ENCODE results near the gene CST3.
A peak's percentile ranks its signal among the peaks of the same experiment; 100 is the strongest.
"Not testable (repeated sequence)": the region's sequence is repeated elsewhere in the genome, so short reads cannot be mapped to it uniquely, and the experiment has no call there.

Gene CST3

DNA sequence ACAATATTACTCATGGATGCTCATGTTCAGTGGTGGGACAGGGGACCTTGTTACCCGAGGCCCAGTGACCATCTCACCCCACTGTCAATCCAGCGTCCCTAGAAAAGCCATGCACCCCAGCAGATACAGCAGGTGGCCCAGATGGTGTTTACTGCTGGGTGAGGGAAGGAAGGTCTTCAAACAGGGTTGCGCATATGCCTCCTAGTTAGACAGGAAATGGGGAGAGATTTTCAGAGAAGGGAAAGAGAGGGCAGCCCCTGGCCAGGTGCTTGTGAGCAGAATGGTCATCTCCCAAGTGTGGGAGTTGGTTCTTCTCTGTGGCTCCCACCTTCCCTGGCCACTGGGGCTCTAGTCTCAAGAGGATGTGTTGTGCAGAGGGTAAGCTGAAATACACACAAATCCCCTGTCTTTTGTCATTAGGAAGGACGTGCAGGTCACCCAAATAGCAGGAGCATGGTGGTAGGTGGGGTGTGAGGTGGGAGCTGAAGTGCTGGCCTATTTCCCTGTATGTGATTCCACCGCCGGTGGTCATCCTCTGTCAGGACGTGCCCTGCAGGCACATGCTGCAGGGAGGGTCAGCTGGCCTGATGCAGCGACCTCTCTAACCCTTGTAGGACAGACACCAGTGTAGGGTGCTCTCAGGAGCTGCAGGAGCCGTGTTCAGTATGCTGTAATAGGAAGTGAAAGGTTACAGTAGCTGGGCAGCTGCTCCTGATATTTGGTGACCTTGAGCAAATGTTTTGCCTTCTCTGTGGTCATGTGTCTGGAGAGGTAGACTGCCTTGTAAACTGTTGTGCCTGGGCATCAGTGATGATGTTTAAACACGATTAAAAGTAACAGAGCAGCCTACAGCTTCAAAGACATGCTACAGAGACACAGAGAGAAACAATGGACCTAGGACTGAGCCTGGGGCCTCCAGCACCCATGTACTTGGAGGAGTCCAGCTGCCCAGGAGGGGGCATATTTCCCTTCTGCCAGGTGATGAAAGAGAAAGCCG lies 3.2 kb upstream of the CST3 start:
- DNase-seq = no peak

DNA sequence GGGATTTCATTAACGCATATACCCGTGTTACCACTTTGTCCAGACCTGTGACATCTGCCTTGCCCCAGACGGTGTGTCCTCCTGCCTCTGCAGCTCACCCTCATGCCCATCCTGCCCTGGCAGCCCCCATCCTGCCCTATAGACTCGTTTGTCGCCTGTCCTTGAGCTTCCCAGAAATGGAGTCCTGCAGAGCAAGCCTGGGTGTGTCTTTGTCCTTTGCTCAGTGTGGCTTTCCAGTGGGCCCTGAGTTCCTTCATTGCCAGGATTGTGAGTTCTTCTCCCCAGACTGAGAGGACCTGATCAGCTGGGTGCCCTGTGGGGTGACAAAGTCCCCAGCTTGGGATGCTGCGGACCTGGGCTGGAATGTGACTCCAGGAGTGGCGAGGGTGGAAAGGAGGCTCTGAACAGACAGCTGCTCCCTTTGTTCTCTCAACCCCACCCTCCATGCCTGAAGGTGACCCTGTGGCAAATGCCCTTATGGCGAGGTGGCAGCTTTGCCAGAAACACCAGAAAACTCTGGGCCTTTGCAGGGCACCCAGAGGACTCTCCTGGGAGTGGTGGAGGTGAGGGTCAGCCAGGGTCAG lies 2.4 kb upstream of the CST3 start:
- DNase-seq = no peak

DNA sequence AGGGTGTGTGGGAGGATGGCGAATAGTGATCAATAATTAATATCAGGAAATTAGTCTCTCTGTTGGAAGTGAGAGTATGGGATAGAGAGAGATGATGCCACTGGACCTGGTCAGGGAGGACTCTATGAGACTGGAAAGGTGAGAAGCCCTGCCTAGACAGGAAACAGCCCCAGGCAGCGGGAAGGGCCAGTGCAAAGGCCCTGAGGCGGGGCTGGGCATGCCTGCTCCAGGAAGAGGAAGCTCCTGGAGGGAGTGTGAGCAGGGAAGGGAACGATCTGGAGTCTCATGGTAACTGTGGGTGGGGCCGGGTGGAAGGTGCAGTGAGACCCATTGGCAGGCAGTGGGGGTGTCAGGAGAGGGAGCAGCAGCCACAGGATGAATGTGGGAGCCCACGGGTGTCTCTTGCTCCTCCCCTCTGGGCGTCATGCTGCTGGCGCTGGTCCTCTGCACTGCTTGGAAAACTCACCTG lies 1.8 kb upstream of the CST3 start:
- no peak for DNase-seq

DNA sequence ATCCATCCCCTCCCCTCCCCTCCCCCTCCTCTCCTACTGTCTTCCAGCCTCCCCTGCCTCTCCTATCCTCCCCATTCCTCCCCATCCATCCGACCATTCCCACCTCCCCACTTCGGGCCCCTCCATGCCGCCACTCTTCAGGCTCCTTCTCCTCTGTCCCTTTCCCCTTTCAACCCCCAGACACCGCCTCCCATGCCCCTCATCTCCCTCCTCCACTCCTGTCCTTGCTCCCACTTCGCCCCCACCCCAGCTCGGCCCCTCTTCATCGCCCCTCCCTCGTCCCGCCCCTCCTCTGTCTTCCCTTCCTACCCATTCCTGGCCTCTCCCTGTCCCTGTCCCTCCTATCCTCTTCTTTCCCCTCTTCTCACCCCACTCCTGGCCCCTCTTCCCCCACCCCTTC lies 554 bp upstream of the CST3 start:
- no peak for DNase-seq

DNA sequence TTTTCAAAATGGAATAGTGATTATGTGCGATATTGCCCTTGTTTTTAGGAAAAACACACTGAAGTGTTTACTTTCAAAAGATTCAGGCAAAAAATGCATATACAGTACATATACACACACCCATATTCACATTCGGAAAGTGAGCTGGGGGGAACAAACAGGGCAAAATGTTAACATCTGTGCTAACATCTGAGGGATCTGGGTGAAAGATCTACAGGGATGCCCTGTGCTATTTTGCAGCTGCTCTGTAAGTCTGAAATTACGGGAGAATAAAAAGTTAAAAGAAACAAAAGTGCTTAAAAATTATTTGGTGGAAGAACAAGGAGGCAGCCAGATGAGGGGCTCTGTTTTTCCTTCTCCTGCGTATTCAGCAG lies 860 bp downstream of the CST3 start:
- no peak for DNase-seq

DNA sequence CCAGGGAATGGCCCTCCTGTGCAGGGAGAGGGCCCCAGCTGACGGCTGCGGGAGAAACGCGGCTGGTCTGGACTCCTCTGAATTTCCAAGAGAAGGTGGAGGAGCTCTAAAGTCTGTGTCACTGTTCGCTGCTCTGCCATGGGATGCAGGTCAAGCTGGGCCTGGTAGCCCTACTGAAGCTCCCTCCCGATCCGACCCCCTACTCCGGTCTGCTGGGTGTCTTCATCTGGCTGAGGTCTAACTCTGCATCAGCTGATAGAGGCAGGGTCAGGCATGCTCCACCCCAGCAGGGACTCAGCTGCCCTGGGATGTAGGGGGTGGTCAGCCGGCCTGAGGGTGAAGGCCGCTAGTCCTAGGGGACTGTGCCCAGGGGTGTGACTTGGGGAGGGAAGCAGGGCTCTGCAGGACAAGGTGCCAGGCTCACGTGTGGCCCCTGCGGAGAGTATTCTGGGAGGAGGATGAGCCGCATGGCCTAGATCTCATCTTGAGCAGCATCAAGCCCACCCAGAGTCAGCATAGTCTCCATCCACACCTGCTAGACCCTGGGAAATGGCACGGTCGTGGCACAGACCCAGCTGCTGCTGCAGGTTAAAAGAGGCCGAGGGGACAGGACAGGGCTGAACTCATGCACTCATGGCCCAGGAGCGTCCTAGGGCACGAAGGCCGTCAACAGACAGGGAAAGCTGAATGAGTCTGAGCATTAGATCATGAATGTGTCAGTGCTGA lies 1.4 kb downstream of the CST3 start:
- no peak for DNase-seq

DNA sequence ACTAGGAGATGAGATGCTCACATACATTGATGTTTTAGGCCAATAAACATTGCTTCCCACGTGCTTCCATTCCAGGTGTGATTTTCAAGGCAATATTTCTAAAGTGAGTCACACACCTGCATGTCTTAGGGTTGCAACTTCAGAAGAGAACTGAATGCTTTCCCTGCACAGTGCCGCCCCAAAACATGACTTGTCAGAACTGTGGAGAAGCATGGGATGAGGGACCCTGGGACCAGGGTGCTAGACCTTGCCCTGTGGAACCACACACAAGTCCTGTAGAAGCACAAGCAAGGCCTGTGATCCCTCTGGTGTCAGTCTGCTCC lies 2.0 kb downstream of the CST3 start:
- not testable (repeated sequence) for DNase-seq

DNA sequence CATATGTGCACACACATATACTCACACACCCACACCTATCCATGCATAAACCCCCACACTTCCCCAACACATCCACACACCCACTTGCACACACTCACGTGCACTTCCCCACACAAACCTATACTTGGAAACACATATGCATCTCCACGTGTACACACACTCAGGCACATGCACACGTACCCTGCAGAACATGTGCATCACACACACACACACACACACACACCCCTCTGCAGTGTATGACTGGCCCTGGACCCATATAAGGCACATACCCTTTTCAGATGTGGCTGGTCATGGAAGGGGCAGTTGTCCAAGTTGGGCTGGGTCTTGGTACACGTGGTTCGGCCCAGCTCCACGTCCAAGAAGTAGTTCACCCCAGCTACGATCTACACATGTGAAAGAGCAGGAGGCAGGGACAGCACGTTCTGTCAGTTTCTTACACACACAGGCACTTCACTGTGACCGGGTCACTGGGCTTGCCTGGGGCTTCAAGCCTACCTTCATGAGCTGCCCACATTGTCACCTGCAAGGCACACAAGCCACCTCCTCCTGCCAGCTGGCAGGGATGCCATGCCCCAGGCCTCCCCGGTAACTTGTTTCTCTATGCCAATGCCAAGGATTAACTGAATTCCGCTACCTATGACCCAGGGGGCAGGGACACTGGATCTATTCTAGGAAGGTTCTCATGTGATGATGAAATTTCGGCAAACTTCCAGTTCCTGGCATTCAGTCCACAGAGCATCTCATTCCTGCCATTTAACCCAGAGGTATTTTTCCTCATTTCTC lies 2.6 kb downstream of the CST3 start:
- DNase-seq = no peak

DNA sequence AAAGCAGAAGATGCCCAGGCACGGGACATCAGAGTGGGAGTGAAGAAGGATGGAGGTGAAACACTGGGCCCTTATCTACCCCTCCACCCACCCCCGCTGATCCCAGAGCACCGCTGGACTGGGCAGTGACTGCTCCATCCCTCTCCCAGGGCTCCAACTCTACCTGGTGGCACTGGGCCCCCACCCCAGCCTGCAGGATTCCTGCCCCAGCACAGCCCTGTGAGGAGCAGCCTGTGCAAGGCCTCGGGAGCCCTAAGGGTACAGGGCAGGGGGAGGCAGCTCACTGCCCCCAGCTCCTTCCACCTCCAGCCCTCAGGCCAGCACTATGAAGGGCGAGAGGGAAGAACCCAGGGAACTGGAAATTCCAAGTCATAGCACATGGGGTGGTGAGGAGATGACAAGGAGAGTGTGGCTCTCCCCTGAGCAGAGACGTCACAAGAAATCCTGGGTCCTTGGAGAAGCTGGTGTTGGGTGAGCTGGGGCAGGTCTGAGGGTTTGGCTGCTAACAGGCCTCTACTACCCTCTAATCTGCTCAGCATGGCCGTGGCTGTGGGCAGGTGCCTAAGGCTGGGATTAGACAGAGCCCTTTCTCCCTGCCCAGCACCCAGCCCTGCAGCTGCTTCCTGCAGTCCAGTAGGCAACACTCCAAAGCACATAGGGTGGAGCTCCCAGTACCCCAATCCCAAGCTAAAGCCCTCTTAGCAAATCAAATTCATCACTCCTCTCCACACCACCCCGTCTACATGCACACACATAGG lies 3.5 kb downstream of the CST3 start:
- no peak for DNase-seq

DNA sequence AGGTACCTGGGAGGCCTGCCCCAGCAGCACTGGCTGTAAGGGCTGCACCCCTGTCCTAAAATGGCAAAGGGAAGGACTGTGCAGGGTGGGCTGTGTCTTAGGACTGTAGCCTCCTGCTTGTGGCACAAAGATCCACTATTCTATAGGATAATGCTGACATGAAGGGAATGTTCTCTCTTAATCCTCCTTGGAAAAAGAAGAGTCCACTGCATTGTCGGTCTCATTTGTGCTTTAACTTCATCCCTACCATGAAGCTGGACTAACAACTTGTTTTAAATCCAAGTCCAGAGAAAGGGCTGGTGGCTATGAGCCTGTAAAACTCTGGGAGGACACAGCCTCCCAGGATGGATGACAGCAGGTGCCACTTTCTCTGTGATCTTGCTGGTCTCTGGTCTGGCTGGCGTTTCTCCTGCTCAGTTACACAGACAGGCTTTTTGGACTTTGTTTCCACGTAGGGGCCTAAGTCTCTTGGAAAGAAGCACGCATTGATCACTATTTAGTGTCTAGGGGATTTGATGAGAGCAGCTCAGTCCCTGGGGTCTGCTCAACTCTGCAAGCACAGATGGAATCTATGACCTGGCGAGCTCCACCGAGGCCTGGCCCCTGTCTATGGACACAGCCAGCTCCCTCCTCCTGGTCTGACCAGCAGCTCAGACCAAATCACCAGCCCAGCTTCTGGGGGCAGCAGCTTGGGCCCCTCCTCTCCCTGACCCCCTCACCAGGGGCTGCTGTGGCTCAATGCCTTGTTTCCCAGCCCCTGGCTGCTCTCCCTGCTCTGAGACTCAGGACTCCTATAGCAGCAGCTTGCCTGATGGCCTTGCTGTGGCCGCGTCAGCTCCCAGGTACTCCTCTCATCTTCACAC lies 4.8 kb downstream of the CST3 start:
- no peak for DNase-seq

DNA sequence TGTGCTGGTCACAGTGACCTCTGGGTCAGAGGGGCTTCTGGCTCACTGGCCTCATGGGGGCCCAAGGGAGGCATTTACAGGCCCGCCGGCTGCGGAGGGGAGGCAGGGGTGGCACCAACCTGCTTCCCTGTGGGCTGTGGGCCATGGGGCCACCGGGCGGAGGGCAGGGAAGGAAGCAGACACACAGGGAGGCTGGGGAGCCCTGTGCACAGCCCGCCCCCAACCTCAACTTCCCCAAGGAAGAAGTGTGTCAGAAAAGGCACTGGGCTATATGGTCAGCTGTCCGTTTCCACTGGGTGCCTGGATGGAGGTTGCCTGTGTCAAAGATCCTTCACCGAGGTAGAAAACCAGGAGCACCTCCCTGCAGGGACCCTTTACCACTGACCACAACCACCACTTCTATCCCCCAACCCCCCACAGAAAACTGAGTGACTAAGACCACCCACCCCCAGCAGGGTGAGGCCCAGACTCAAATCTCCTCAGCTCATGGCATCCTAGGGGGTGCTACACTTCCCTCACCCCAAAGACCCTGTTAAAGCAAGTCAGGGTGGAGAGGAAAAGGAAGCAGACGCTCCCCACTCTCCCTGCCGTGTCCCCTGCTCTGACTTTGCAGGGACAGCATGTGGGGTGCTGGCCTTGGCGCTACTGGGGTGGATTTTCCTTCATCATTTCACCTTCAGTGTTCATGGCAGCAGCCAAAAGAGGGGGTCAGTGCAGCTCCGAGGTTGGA lies 5.6 kb downstream of the CST3 start:
- DNase-seq = no peak

DNA sequence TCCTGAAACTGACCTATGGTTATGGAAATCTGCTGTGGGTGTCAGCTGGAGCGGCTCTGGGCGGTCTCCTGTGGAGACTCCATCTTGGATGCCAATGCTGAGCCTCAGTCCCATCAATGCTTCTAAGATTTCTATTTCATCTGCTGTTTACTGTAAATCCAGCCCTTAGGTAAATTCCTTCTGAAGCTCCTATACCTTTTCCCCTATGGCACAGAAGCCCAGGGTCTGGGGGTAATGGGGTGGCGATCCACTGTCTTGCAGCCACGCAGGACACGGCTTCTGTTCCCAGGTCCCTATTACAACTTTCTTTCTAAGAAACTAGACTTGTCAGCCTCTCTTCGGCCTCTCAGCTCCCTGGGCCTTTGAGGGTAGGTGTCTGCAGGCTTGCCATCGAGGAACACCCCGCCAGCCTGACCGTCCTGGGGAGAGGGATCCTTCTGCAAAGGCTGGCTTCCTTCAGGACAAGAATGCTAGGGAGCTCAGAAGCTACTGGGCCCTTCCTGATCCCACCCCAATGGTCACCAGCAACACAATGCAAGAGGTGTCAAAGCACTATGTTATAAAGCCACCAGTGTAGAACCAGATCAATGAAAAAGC lies 6.4 kb downstream of the CST3 start:
- DNase-seq = no peak

DNA sequence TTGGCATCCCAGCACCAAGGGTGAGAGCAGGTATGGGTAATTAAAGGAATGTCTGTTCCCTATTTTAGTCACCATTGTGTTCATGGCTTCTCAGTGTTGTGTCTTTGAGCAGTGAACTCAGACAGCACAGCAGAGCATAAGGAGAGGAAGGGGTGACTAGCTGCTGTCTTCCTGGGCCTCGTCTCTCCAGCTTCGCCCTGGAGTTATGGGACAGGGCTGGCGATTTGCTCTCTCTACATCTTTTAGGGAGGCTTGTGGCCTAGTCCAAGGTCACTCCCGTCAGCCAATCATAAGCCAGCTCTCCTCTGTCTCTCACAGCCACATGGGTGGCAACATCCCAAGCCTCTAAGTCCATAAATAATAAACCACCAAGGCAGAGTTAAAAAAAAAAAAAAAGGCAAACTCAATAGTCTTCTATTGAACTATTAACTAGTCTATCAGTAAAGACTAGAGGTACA lies 7.3 kb downstream of the CST3 start:
- no peak for DNase-seq

DNA sequence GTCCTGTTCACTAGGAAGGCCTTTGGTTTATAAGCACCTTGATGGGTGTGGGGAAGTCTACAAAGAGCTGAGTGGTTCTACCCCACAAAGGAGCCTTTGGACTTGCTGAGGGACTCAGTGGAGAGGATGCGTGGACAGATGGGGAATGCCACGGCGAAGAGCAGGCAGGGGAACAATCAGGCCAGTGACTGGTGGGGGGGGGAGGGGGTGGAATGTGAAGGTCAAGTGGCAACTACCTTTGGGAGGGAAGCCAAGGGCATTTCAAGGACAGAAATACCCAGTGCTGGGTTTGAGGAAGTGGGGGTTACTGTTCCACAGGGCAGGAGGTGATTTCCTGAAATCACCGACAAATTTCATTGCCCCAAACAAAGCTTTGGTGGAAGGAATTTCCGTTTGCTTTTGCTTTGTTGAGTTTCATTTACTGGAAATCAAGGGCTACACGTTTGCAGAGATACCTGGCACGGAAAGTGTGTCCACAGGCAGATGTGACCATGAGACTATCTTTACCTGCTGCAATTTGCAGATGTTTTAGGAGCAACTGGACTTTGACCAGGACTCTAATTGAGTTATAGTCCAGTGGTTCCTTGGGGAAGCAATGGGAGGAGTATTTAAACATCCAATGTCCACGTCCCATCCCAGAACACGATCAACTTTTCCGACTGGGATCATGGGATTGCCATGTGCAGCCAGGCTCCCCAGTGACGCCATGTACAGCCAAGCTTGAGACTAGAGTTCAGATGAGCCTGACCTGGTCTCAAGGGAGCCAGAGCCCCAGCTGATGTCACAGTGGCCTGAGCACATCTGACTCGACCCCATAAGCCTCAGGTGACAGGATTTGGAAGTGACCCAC lies 8.0 kb downstream of the CST3 start:
- no peak for DNase-seq

DNA sequence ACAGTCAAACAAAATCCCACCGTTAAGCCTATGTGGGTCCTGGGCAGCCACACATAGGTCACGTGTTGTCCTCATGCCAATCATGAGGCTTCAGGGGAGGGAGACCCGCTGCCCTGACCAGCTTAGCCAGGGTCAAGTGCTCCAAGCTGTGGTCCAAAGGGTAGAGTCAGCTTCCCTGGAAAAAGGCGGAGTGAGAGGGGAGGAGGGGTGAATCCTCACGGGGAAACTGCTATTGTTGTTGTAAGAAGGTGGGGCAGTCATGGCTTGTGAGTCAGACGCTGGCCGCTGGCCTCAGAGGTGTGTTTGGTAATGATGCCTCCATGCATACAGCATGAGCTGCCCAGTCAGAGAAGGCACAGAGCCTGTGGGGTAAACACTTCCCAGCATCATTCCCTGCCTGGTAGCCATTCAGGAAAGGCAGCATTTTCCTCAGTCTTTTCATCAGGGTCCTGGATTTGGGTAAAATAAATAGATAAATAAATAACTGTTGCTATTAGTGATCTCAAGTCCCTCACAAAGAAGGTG lies 8.7 kb downstream of the CST3 start:
- peak; percentile 44 for DNase-seq

DNA sequence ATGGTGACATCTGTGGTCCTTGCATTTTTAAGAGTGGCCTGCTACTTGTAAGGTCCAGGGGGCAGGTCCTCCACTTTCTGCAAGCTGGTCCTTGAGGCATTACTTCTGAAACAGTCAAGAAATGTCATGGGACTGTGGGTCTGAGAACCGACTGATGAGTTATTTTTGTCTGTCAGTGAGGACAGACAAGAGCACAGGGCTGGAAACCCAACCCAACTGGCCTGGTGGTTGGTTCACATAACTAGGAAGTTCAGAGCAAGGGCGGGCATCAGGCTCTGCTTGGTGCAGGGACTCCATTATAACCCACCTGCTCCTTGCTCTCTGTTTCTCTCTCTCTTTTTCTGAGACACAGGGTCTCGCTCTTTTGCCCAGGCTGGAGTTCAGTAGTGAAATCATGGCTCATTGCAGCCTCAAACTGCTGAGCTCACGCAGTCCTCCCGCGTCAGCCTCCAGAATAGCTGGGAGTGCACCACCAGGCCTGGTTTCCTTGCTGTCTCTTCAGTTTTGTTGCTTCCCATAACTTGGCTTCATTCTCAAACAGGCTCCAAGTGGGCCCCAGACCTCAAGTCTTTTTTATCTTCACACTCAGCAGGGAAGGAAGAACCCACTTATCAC lies 9.2 kb downstream of the CST3 start:
- DNase-seq = no peak

DNA sequence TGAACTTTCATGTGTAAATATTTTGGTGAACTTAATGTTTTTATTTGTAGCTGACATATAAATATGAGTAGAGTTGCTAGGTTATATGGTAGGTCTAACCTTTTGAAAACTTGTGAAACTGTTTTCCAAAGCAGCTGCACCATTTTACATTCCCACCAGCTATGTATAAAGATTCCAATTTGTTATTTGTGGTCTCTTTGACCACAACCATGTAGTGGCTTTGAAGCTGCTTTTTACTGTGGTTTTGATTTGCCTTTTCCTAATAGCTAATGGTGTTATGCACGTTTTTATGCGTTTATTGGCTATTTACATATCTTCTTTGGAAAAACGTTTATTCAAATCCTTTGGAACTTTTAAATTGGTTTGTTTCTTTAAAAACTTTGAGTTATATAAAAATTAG lies 10.3 kb downstream of the CST3 start:
- no peak for DNase-seq

DNA sequence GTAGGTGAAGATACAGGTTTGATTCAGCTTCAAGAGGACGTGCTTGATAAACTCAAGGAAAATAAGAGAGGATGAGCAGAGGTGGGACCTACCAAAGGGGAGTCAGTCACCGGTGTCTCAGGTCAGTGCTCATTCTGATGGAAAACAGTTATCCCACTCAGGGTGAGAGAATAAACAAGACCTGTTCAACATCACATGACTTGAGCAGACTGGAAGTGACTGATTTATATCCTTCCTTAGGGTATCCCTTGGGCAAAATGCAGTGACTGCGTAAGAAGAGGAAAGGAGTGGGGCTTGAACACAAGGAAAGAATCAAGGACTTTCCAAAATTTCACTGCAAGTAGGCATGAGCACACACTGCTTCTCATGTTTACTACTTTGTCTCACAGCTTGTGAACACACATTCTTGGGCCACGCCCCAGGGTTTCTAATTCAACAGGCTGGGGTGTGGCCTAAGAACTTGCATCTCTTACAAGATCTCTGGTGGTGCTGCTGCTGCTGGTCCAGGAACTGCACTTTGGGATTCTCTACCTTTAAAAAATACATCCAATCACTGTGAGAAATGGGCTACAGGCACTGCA lies 11.6 kb downstream of the CST3 start:
- DNase-seq = no peak
